ENCODE data around the gene MAP2K5.

GRCh38 chr15:67803996-67804843, 261.7 kb downstream of the MAP2K5 start:
- TF ChIP-seq MEF2D (tag; conservative IDR thresholded peaks at IDR 0.05; ENCODE audit: low read depth) (no peak), POLR2A (conservative IDR thresholded peaks at IDR 0.05) (no peak), FOXA3 (CRISPR knock-in tag; conservative IDR thresholded peaks at IDR 0.05 in 1 of 2, IDR thresholded peaks at IDR 0.05 in 1 of 2) (no peak), CTCF (IDR thresholded peaks at IDR 0.05 in 2 of 3, conservative IDR thresholded peaks at IDR 0.05 in 1 of 3; ENCODE audit: insufficient read depth in 2 of 3, low read depth in 1 of 3, low read length in 3 of 3) (no peak), USF2 (CRISPR knock-in tag; IDR thresholded peaks at IDR 0.05) (no peak), CC2D1A (IDR thresholded peaks at IDR 0.05) (no peak), EP300 (IDR thresholded peaks at IDR 0.05; ENCODE audit: low read length) (no peak), SRF (CRISPR knock-in tag; IDR thresholded peaks at IDR 0.05) (no peak), NFXL1 (CRISPR knock-in tag; IDR thresholded peaks at IDR 0.05) (no peak), GABPA (tag; conservative IDR thresholded peaks at IDR 0.05; ENCODE audit: low read depth) (no peak), MTA2 (IDR thresholded peaks at IDR 0.05; ENCODE audit: low read depth) (no peak), ZNF740 (CRISPR knock-in tag; IDR thresholded peaks at IDR 0.05) (no peak), ZNF740 (tag; IDR thresholded peaks at IDR 0.05) (no peak), TARDBP (IDR thresholded peaks at IDR 0.05) (no peak), SIN3A (IDR thresholded peaks at IDR 0.05; ENCODE audit: borderline replicate concordance in 2 of 2, control insufficient read depth in 1 of 2, low read depth in 2 of 2, low read length in 2 of 2) (no peak)
